Activated CD4-positive, alpha-beta T cell treated with anti-CD3 and anti-CD28 coated beads for 36 hours (primary cell): ENCODE measurements around the gene LPXN. TPM values are rescaled to one million over a fixed set of nuclear protein-coding genes. Genes with fewer than 3 reads are reported as not detected.

Experiments used
- ATAC-seq: fragments of 200-7000 bp; cut with Tn5 transposase; one replicate; pipeline ENCODE4 v1.10.0; 2021; ENCODE audit warnings: mild to moderate bottlenecking, moderate library complexity
- CTCF ChIA-PET: fragments of 350-600 bp; sonication (Branson Sonifier 250); formaldehyde crosslinking; loops from one replicate; lab custom pipeline; 2021; ENCODE audit warnings: antibody characterized with exemption; lab: Charles Lee
- POLR2A ChIA-PET: fragments of 350-600 bp; sonication (Branson Sonifier 250); formaldehyde crosslinking; loops from one replicate; lab custom pipeline; 2021; ENCODE audit warnings: antibody characterized with exemption, inconsistent platforms; lab: Charles Lee
- DNase-seq: peaks from one replicate; pipeline ENCODE4 v3.0.0-alpha.2; 2020
- H3K27ac Mint-ChIP-seq: one replicate; pipeline ENCODE4 v1.8.0; 2021; ENCODE audit warnings: mixed read lengths
- H3K27me3 Mint-ChIP-seq: one replicate; pipeline ENCODE4 v1.8.0; 2021; ENCODE audit warnings: mixed read lengths
- H3K36me3 Mint-ChIP-seq: one replicate; pipeline ENCODE4 v1.8.0; 2021; ENCODE audit warnings: low read depth, mixed read lengths
- H3K4me1 Mint-ChIP-seq: one replicate; pipeline ENCODE4 v1.8.0; 2021; ENCODE audit warnings: mixed read lengths
- H3K4me3 Mint-ChIP-seq: one replicate; pipeline ENCODE4 v1.8.0; 2021; ENCODE audit warnings: mild to moderate bottlenecking, moderate library complexity, mixed read lengths
- H3K9me3 Mint-ChIP-seq: one replicate; pipeline ENCODE4 v1.8.0; 2021; ENCODE audit warnings: low read depth, mixed read lengths
- intact Hi-C, 2 experiments: fragments of 100-400 bp; cut with DNase I in 1 of 2; cut with micrococcal nuclease in 1 of 2; formaldehyde crosslinking; loops; one replicate each; pipeline versions ENCODE4 v1.14.2 to v1.15.1; 2022 to 2024; cut with DNase I, micrococcal nuclease
- total RNA-seq, 2 experiments: library from RNA; stranded (reverse); gene quantifications; one replicate each; pipeline ENCODE4 v1.2.3, GENCODE V29; 2021

The LPXN gene
- 100 to 1,000 TPM; 110 to 163 TPM for total RNA-seq

- POLR2A ChIA-PET = interaction anchor here (0.7 to 3.6 kb wide), 3 partner anchors 17 to 31 kb away, joined by 3 to 23 read pairs (median 4); no protein-coding TSS in a partner anchor
- CTCF ChIA-PET = interaction anchor here (0.9 to 6.1 kb wide), 5 partner anchors 7 to 54 kb away, joined by 4 to 45 read pairs (median 32); no protein-coding TSS in a partner anchor
- DNase-seq (peak; percentile 60), ATAC-seq (no peak)
- intact Hi-C loops = loop anchor here (2.0 to 10.0 kb wide), 13 partner anchors 42 to 1241 kb away; partner anchors contain the start of genes MRPL16 (in 1 of the 2), OSBP (in 1 of the 2), P2RX3 (in 1 of the 2) and SLC43A3 (in 1 of the 2)
- Mint-ChIP-seq H3K27me3 (no peaks in the 10 kb centered on the region), H3K4me3 (peak within 1 kb of the TSS; percentile 89), H3K4me1 (peaks cover 36% of the 10 kb centered on the region), H3K36me3 (peaks cover 40% of the 10 kb centered on the region), H3K9me3 (no peaks in the 10 kb centered on the region), H3K27ac (peak within 1 kb of the TSS; percentile 96)
Observed at GRCh38 chr11:58575377-58576020, at the start of gene LPXN. LPXN (minus strand) TSS chr11:58575856; CDS start chr11:58575772, 84 bp downstream.

- DNase-seq = no peak
- ATAC-seq = no peak
- Mint-ChIP-seq H3K4me3 (no peak overlapping the region), H3K27me3 (no peaks in the 10 kb centered on the region), H3K9me3 (no peaks in the 10 kb centered on the region), H3K36me3 (peaks cover 42% of the 10 kb centered on the region), H3K4me1 (peaks cover 31% of the 10 kb centered on the region), H3K27ac (no peak overlapping the region)
- CTCF ChIA-PET = interaction anchor here (9.2 kb wide), 1 partner anchor 57 kb away, joined by 89 read pairs; no protein-coding TSS in a partner anchor
- POLR2A ChIA-PET = no interaction called here
- intact Hi-C loops = no loop called here
Observed at GRCh38 chr11:58625086-58625485, 49.4 kb upstream of the LPXN start.

DNA sequence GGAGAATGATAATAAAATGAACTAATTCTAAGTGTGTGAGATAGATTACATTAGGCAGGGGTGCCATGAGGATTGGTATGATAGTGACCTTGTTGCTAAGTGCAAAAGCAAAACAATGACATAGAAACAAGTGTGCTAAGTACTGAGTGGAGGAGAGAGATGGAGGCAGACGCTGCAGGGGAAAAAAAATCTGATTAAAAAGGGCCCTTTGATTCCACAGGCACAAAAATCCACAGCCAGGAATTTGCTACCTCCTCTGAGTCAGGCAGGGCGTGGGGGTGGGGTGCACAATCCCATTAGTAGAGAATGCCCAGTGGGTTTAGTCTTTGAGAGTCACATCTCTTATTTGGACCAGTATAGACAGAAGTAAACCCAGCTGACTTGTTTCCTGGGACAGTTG lies 46.7 kb upstream of the LPXN start, which contains the start of gene CNTF:
Gene CNTF, plus strand, starts transcription at position 322 of the 400 bp plus-strand sequence. CDS start 88 bp downstream, outside the sequence.
- no peaks in the 10 kb centered on the region for H3K27me3 Mint-ChIP-seq
- peaks cover 63% of the 10 kb centered on the region for H3K36me3 Mint-ChIP-seq
- DNase-seq = no peak
- ChIA-PET CTCF (interaction anchor here (0.9 to 2.7 kb wide), 6 partner anchors 16 to 54 kb away, joined by 3 to 15 read pairs (median 4); no protein-coding TSS in a partner anchor), POLR2A (interaction anchor here (1.2 kb wide), 1 partner anchor 45 kb away, joined by 6 read pairs; no protein-coding TSS in a partner anchor)
- intact Hi-C loops = loop anchor here (2.0 to 5.0 kb wide), 2 partner anchors 26 to 50 kb away; no protein-coding TSS in a partner anchor
- no peak for ATAC-seq
- H3K4me1 Mint-ChIP-seq = peaks cover 29% of the 10 kb centered on the region
- H3K9me3 Mint-ChIP-seq = no peaks in the 10 kb centered on the region
- H3K27ac Mint-ChIP-seq = peak within 1 kb of the TSS; percentile 66
- H3K4me3 Mint-ChIP-seq = no peak within 1 kb of the TSS

- Mint-ChIP-seq H3K4me1 (peaks cover 29% of the 10 kb centered on the region), H3K36me3 (peaks cover 65% of the 10 kb centered on the region), H3K27me3 (no peaks in the 10 kb centered on the region), H3K4me3 (no peak overlapping the region), H3K27ac (peak overlapping the region; percentile 66), H3K9me3 (no peaks in the 10 kb centered on the region)
- DNase-seq (no peak), ATAC-seq (peak; percentile 83)
- POLR2A ChIA-PET = interaction anchor here (0.6 to 1.2 kb wide), 4 partner anchors 44 to 336 kb away, joined by 3 to 6 read pairs (median 4); no protein-coding TSS in a partner anchor
- intact Hi-C loops = loop anchor here (2.0 to 5.0 kb wide), 3 partner anchors 15 to 51 kb away; no protein-coding TSS in a partner anchor
- CTCF ChIA-PET = interaction anchor here (0.8 to 2.7 kb wide), 10 partner anchors 16 to 284 kb away, joined by 3 to 15 read pairs (median 4); partner anchors contain the start of gene LPXN
Observed at GRCh38 chr11:58621586-58622262, 46.1 kb upstream of the LPXN start.

DNA sequence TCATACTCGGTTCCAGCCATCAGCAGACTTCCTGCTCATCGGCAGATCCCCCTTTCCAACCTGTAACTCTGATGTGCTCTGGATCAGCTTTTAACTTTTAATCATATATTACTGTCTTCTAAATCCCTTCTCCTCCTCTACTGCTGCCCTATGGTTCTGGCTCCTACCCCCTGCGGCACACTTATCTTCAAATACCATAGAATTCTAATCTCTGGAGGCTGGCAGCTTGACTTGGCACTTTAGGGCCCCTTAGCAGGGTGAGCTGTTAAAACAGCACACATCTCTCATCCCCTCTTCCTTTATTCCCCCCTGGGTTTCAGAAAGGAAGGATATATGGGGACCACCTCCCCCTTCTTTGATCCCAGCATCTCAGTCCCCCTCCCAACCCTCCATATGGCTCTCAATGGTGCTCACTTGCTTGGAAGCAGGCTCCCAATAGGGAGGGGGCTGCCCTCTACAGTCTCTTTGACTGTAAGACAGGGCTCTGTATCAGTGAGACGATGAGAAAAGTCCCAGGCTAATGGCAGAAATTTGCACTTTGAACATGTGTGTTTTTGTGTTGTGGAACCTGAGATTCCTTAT lies 42.4 kb upstream of the LPXN start:
- POLR2A ChIA-PET = no interaction called here
- ATAC-seq = peak; percentile 55
- CTCF ChIA-PET = interaction anchor here (0.6 to 2.0 kb wide), 5 partner anchors 11 to 50 kb away, joined by 3 to 9 read pairs (median 4); no protein-coding TSS in a partner anchor

DNA sequence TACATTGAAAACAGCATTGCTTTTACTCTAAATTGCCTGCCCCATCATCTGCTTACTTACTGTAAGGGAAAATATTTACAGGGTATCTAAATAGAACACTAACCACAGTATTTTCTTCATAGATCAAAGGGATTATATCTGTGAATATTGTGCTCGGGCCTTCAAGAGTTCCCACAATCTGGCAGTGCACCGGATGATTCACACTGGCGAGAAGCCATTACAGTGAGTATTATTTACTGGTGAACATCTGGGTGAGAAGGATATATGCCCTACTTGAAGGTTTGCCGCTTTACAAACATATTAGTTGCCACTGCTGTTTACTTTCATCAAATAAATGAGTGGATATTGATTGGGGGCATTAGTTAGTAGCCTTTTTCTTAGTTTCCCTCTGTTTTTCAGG lies 40.9 kb upstream of the LPXN start:
- Mint-ChIP-seq H3K4me3 (no peak overlapping the region), H3K27ac (peak overlapping the region; percentile 13), H3K4me1 (peaks cover 34% of the 10 kb centered on the region), H3K27me3 (no peaks in the 10 kb centered on the region), H3K36me3 (peaks cover 71% of the 10 kb centered on the region), H3K9me3 (no peaks in the 10 kb centered on the region)
- no peak for DNase-seq
- intact Hi-C loops = loop anchor here in 1 of 2 experiments (5.0 kb wide), 1 partner anchor 39 kb away; the partner anchor contains the start of genes LPXN and ZFP91
- no peak for ATAC-seq
- ChIA-PET CTCF (interaction anchor here (0.6 kb wide), 1 partner anchor 64 kb away, joined by 3 read pairs; no protein-coding TSS in a partner anchor), POLR2A (no interaction called here)

More for the DNA sequence above, 42.4 kb upstream of the LPXN start:
- Mint-ChIP-seq H3K36me3 (peaks cover 71% of the 10 kb centered on the region), H3K4me3 (no peak overlapping the region), H3K9me3 (no peaks in the 10 kb centered on the region), H3K27ac (peak overlapping the region; percentile 35), H3K4me1 (peaks cover 35% of the 10 kb centered on the region), H3K27me3 (no peaks in the 10 kb centered on the region)
- intact Hi-C loops = loop anchor here (2.0 to 5.0 kb wide), 2 partner anchors 41 kb away; partner anchors contain the start of genes LPXN (in 1 of the 2) and ZFP91 (in 1 of the 2)
- peak; percentile 27 for DNase-seq

GRCh38 chr11:58615559-58615958 lies 39.9 kb upstream of the LPXN start:
- H3K4me1 Mint-ChIP-seq = peaks cover 37% of the 10 kb centered on the region
- POLR2A ChIA-PET = no interaction called here
- intact Hi-C loops = loop anchor here in 1 of 2 experiments (5.0 kb wide), 1 partner anchor 38 kb away; the partner anchor contains the start of genes LPXN and ZFP91
- H3K9me3 Mint-ChIP-seq = no peaks in the 10 kb centered on the region
- DNase-seq = no peak
- CTCF ChIA-PET = no interaction called here
- no peak overlapping the region for H3K27ac Mint-ChIP-seq
- no peak for ATAC-seq
- no peak overlapping the region for H3K4me3 Mint-ChIP-seq
- no peaks in the 10 kb centered on the region for H3K27me3 Mint-ChIP-seq
- H3K36me3 Mint-ChIP-seq = peaks cover 78% of the 10 kb centered on the region

DNA sequence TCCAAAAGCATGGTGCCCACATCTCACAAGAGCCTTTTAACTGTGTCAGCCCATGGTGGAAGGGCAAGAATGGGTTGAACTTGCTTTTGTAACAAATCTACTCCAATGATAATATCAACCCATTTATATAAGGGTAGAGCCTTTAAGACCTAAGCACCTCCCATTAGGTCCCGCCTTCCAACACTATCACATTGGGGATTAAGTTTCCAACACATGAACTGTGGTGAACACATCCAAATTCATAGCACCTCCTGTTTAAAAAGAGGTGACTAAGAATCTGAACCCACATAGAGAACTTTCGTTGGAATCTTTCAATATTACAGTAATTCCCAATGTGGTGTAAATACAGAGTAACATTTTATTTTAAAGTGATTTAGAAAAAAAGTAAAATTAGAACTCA lies 37.6 kb upstream of the LPXN start:
- ATAC-seq = peak; percentile 75
- CTCF ChIA-PET = interaction anchor here (3.4 kb wide), 1 partner anchor 46 kb away, joined by 11 read pairs; no protein-coding TSS in a partner anchor
- no peaks in the 10 kb centered on the region for H3K27me3 Mint-ChIP-seq

GRCh38 chr11:58609723-58610122 lies 34.1 kb upstream of the LPXN start:
- Mint-ChIP-seq H3K9me3 (no peaks in the 10 kb centered on the region), H3K4me1 (peaks cover 66% of the 10 kb centered on the region), H3K4me3 (no peak overlapping the region), H3K36me3 (peaks cover 51% of the 10 kb centered on the region), H3K27me3 (no peaks in the 10 kb centered on the region), H3K27ac (no peak overlapping the region)
- no peak for DNase-seq
- ChIA-PET CTCF (interaction anchor here (0.5 to 1.6 kb wide), 4 partner anchors 12 to 42 kb away, joined by 3 to 5 read pairs (median 4); no protein-coding TSS in a partner anchor), POLR2A (no interaction called here)
- ATAC-seq = no peak
- intact Hi-C loops = no loop called here

More for the DNA sequence above, 37.6 kb upstream of the LPXN start:
- Mint-ChIP-seq H3K4me3 (no peak overlapping the region), H3K27ac (no peak overlapping the region), H3K36me3 (peaks cover 67% of the 10 kb centered on the region), H3K4me1 (peaks cover 46% of the 10 kb centered on the region), H3K9me3 (no peaks in the 10 kb centered on the region)
- peak; percentile 11 for DNase-seq
- POLR2A ChIA-PET = interaction anchor here (0.6 kb wide), 1 partner anchor 22 kb away, joined by 5 read pairs; no protein-coding TSS in a partner anchor
- intact Hi-C loops = no loop called here

DNA sequence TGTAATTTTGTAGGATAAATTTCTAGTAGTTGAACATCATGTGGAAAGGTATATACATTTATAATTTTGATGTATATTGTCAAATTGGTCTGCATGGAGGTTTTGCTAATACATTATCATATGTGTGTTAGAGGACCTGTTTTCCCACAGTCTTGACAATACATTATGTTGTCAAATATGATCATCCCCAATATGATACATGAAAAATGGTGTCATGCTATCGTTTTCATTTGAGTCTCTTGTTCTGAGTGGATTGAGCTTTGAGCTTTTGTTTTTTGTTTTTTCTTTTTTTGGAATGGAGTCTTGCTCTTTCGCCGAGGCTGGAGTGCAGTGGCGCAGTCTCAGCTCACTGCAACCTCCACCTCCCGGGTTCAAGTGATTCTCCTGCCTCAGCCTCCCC lies 32.7 kb upstream of the LPXN start:
- peaks cover 49% of the 10 kb centered on the region for H3K36me3 Mint-ChIP-seq
- H3K4me1 Mint-ChIP-seq = peaks cover 73% of the 10 kb centered on the region
- ATAC-seq (peak; percentile 33), DNase-seq (no peak)
- CTCF ChIA-PET = interaction anchor here (0.6 to 1.6 kb wide), 2 partner anchors 21 to 564 kb away, joined by 4 read pairs; partner anchors contain the start of gene DTX4
- intact Hi-C loops = no loop called here
- no peak overlapping the region for H3K4me3 Mint-ChIP-seq
- H3K9me3 Mint-ChIP-seq = no peaks in the 10 kb centered on the region
- H3K27me3 Mint-ChIP-seq = no peaks in the 10 kb centered on the region
- no peak overlapping the region for H3K27ac Mint-ChIP-seq
- POLR2A ChIA-PET = interaction anchor here (0.7 kb wide), 1 partner anchor 27 kb away, joined by 4 read pairs; no protein-coding TSS in a partner anchor
